ENCODE results near the gene OR4S2.

OR4S2 gene, protein sequence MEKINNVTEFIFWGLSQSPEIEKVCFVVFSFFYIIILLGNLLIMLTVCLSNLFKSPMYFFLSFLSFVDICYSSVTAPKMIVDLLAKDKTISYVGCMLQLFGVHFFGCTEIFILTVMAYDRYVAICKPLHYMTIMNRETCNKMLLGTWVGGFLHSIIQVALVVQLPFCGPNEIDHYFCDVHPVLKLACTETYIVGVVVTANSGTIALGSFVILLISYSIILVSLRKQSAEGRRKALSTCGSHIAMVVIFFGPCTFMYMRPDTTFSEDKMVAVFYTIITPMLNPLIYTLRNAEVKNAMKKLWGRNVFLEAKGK

DNA sequence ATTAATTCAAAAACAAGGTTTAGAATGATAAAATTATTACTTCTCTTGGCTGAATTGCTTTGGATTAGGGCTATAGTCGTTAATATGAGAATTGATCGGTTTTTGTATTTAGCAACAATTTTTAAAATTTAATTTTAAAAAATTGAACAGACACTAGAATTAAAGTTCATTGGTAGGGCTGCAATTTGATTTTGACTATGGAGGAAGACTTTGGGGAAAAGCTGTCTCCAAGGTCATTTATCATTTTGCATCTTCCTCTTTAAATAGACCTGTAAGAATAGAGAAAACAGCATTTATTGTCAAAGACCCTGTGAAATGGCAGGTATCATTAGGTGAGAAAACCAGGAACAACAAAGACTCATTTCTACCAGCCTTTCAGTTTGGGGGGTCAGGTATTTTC is at the start of gene OR4S2:
OR4S2 (plus strand) TSS at position 301 of the 400 bp plus-strand sequence. CDS start 2,577 bp downstream, outside the sequence.
- no peak for DNase-seq

DNA sequence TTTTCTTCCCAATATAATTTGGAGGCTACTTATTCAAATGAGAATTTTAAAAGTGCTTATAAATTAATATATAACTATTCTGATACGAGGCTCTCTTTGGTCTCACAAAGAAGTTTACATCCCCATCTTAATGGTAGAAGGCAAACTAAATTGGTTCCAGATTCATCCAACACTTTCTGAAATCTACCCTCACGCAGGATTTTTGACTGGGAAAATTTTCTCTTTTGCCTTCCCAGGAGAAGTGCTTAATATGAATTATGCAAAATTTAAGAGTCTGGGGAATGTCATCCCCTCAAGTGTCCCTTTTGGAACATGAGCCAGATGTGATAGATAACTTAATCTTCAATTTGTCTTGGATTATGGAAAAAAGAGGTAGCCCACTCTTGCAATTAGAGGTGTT is 40.6 kb upstream of the OR4S2 start, which contains the start of gene OR4C11:
OR4C11 (minus strand) TSS at position 101 of the 400 bp plus-strand sequence. CDS start 3,272 bp downstream, outside the sequence.
- no peak for DNase-seq

DNA sequence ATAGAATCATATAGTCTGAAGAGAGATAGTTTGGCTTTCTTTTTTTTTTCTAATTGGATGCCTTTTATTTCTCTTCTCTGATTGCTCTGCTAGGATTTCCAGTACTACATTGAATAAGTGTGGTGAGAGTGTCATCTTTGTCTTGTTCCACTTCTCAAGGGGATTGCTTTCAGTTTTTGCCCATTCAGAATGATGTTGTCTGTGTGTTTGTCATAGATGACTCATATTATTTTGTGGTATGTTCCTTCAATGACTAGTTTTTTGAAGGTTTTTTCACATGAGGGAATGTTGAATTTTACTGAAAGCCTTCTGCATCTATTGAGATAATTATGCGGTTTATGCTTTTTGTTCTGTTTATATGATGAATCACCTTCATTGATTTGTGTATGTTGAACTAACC is 23.6 kb upstream of the OR4S2 start:
- DNase-seq, result no peak

DNA sequence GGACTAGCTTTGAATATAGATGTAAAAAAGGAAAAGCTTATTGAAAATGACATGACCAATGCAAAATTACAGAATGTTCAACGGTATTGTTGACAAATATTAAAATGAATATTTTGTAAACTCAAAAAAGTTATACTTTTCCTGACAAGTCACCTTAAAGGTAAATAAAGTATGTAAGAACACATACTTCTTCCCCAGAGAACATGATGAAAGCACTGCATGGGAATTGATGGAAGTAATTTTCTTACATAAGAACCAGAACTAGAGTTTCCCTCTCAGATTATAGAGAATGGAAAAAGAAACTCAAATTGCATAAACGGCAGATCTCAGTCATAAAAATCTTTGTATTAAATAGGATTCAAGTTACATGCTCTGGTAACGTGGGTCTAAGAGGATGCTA is 13.3 kb upstream of the OR4S2 start, which contains the start of gene OR4P4:
OR4P4 (plus strand) TSS at position 301 of the 400 bp plus-strand sequence.
- DNase-seq, result no peak

DNA sequence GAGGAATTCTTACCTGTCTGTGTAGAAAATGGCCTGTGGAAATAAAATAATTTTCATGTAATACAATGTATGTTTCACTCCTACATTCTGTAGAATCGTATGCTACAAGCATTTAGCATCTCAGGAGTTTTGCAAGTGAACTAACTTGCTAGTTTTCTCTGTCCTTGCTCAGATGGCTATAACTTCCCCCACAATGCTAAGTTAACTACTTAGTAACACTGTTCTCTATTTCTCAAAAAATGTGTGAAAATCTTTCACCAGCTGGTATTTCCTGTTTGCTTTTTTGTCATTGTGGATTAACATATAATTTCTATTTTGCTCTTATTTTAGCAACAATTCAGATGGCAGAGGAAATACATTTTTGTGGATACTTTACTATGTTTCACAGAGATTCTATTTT is 4.4 kb downstream of the OR4S2 start:
- no peak for DNase-seq

DNA sequence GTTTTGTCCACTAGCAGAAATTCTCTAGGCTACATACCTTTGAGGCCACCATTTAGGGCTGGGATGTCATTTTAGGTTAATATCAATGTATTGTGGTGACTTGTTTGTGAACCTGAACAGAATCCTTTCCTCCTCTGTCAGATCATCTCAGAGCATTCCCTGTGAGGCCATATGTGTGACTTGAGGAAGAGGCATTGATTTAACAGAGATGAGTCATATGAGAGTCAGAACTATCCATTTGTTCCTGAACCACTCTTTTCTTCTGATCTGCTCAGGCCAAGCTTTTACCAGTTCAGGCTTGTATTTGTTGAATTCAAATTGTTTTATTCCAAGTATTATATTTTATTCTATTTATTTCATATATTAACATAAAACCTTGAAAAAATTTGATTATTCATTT is 7.0 kb downstream of the OR4S2 start:
- DNase-seq, result no peak

DNA sequence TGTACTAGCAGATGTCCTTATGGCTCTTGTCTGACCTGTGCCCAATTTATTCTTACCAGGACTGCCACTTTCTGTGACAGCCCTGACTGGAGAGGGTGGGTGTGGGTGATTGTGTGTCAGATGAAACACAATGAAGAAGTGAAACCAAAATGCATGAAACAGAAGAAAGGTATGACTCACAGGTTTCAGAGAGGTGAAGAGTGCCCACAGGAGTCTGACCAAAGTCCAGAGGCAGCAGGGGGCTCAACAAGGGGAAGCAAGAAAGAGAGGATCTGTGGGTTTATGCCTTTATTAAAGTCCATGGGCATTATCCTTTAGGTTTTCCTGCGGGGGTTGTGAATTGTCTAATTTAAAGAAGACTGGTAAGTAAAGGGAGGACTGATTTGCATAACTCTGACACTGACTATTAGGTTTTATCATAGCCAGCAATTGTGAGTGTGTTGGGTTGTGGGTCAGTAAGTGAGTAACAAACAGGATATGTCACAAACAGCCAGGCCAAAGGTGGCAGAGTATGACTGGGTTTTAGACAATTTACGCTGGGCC is 10.0 kb downstream of the OR4S2 start:
- DNase-seq, result no peak

DNA sequence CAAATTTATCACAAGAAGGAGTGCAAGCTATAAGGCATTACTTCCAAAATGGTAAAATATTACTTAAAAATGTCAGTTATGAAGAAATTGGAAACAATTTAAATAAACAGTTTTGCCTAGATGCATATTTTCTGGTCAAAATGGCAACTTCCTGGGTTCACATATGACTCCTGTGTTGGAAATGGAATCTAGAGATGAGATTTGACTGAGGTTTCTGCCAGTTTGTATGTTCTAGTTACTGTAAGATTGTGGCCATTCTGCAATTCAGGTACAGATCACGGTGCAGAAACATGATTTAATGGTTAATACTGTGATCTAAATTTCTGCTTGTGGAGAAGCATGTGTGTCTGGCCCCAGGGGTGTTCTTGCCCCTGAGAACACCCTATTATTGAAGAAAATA is 10.5 kb downstream of the OR4S2 start:
- no peak for DNase-seq

DNA sequence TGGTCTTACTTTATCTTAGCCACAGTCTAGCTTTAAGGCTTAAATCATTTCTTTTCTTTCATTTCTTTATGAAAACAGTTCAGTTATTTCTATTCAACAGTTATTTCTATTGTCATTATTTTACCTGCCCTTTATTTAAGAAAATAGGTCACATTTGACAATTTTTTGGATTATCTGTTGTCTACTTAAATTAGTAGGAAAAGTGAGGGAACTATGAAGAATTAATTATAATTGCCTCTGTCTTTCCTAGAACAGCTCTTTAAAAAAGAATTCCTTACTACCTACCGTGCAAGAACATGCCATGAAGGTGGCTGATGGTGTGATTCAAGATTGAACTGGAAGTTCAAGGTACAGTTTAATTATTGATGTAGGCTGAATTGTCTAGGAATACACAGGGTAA is 13.8 kb downstream of the OR4S2 start, which contains the start of gene OR4C6:
OR4C6 (plus strand) TSS at position 301 of the 400 bp plus-strand sequence. CDS start 2,966 bp downstream, outside the sequence.
- DNase-seq, result no peak

DNA sequence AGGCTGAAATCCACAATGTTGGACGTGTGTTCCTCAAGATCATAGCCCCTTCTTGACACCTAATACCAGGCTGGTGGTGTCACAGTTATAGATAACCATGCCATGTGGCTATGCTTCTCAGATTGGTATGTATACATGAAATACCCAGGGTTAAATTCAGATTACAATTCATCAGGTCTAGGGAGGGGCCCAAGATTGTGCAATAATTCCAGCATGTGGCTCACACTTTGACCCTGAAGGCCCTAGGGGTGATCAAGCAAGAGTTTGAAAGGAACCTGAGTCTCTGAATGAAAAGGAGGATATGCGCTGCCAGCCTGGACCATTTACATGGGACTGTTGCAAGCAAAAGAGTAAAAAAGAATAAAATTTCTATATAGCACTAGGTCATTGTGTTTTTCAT is 21.2 kb downstream of the OR4S2 start:
- no peak for DNase-seq

DNA sequence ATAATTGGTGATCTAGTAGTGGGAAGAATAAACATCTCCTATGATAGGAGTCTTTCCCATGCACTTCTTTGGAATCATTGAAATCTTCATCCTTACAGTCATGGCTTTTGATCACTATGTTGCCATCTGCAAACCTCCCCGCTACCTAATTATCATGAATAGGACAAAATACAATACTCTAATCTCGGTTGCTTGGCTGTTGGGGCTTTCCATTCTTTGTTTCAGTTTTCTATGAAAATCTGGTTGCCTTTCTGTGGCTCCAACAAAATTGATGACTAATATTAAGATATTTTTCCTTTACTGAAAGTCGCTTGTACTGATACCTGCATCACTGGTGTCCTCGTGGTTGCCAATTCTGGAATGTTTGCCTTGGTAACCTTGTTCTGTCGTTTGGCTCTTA is 25.7 kb downstream of the OR4S2 start:
- DNase-seq, result no peak

DNA sequence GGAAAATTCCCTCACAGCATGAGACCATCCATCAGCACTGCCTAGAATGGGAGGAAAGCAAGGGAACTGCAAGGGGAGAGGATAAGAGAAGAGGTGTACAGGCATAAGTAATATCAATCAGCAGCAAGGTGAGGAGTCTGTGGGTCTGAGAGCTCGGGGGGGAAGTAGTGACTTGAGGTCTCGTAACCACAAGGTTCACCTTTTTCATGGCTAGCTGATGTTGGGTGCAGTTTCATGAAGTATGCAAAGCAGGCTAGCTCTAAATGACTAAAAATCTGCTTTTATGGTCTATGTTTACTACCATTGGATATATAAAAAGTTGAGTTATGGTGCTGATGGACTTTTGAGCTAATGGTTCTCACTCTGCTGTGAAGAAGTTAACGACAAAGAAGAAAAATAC is 49.7 kb downstream of the OR4S2 start:
- DNase-seq, result no peak

DNA sequence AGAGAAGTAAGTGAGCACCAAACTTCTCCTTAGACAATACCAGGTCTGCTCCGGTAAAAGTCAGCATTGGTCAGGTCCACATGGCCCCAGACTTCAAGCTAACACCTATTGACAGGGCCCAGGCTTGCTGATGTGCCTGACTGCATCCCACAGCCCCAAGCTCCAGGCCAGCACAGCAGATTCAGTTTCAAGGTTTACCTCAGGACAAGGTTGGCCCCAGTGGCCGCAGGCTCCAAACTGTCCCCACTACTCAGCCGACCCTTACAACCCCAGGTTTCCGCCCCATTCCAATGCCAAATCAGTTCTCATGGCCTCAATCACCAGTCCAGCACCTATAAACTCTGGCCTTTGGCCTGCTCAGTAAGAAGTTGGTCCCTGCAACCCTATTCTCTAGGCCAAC is 53.3 kb downstream of the OR4S2 start:
- DNase-seq, result no peak
